RPMI8226 (cell line): ENCODE results near the gene HHIPL1.
A peak's percentile ranks its signal among the peaks of the same experiment; 100 is the strongest.

Experiments used
- DNase-seq: peaks from one replicate; pipeline ENCODE4 v3.0.0-alpha.2; 2015

Gene HHIPL1

DNA sequence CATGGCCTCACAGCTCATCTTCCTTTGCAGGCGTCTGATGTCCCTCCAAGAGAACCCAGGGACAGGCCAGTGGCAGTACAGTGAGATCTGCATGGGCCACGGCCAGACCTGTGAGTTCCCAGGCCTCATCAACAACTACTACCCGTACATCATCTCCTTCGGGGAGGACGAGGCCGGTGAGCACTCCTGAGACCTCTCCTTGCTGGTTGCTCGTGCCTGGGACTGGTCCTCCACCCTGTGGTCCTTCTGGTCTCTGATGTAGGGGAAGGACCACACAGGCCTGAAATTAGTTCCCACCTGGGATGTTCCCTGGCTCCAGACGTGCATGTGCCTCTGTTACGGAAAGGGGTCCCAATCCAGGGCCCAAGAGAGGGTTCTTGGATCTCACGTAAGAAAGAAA, 17.9 kb downstream of the HHIPL1 start:
- no peak for DNase-seq

DNA sequence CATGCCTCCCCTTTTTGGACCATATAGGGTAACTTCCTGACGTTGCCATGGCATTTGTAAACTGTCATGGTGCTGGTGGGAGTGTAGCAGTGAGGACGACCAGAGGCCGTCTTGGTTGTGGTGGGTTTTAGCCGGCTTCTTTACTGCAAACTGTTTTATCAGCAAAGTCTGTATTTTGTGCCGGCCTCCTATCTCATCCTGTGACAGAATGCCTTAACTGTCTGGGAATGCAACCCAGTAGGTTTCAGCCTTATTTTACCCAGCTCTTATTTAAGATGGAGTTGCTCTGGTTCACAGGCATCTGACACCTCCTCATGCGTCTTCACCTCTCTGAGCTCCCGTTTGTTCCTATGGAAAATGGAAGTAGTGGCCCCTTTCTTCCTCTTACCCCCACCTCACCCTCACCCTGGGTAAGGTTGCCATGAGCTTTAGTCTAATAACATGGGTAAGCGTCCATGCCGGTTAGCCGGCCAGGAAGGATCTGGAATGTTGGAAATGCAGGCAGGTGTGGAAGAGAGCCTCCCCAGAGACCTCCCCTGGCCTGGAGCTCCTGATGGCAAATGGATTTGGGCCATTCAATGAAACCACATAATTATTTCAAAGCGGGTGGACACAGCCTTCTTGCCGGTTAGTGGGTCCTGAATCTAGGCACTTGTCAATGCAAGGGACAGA, 18.6 kb downstream of the HHIPL1 start:
- DNase-seq, result no peak

DNA sequence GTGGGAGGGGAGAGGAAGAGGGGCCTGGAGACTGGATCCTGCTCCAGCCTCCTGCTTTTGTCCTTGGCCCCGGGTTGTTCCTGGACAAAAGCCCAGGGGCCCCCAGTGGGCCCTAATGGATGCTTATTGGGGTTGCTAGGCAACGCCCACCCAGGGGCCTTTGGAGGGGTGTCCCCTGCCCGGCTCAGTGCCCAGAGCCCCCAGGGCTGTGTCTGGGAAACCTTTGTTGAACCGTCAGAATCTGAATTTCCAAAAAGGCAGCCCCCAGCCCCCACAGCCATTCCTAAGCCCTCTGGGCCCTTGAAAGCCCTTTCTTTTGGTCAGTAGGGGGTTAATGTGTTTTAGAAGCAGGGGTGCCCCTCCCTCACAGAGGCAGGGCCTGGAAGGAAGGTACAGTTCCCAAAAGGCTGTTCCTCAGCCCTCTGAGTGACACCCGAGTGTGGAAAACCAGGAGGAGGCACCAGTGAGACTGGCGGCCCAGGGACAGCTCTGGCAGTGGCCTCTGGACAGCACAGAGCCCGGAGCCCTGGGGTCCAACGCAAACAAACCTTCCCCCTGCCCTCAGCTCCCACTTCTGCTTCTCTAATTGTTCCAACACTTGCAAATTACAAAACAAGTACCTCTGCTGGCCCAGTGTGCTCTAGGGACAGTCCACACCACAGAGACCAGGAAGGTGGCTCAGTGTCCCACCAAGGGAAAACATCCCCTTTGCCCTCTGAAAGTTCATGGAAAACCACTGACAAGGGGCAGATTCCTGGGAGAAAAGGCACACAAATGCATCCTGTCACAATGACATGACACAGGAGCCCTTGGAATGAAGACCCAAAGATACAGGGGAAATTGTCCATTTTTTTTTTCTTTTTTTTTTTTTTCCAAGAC, 19.4 kb downstream of the HHIPL1 start:
- no peak for DNase-seq

DNA sequence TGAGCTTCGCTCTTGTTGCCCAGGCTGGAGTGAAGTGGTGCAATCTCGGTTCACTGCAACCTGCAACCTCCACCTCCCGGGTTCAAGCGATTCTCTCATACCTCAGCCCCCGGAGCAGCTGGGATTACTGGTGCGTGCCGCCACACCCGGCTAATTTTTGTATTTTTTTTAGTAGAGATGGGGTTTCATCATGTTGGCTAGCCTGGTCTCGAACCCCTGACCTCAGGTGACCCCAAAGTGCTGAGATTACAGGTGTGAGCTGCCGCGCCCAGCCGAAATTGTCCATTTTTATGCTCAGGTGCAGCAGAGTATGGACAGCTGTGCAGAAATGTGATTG, 20.0 kb downstream of the HHIPL1 start:
- no peak for DNase-seq

DNA sequence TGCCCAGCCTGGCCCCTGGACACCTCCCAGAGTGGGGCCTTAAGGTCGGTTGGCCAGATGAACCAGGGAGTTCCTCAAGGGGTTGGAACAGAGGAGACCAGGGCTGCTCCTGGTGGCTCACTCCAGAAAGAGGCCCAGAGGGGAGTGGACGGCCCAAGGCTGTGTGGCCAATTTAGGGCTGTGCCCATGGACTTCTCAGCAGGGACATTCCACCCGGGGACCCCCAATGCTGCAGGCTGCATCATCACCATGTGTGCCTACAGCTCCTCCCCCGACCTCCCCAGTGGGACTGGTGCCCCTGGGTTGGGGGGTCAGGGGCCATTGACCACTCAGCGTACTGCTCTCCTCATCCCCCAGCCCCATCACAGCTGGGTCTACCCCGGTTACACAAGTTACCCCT, 21.6 kb downstream of the HHIPL1 start:
- DNase-seq, result no peak

DNA sequence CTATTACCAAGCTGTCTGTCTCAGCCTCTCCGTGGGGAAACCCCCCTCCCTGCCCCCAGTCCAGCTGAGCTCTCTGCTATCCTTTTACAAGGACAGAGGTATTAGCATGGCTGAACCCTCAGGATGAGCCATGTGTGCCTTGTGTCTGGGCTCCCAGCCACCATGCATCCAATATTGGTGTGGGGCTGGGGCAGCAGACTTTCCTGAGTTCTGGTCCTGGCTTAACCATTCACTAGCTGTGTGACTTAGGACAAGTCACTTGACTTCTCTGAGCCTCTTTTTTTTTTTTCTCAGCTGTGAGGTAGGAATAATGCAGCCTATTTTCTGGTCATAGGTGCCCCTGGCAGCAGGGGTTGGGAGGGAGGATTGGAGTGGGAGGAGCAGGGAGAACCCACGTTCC, 22.1 kb downstream of the HHIPL1 start:
- DNase-seq, result no peak

DNA sequence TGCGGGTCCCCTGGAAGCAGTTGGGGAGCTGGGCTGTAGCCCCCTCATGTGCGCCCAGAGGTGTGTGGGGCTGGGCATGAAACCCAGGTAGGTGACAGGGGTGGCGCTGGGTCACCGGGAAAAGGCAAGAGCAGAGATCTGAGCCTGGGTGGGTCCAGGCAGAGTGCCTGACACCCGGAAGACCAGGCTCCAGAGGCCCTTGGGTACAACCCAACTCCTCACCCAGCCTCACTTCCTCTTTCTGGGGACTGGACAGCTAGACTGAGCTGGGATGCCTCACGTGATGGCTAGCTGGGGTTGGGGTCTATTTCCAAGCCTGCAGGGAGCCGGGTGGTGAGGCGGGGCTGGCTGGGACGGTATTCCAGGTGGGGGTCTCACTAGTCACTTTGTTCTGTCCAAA, 22.9 kb downstream of the HHIPL1 start:
- DNase-seq, result peak; percentile 67

DNA sequence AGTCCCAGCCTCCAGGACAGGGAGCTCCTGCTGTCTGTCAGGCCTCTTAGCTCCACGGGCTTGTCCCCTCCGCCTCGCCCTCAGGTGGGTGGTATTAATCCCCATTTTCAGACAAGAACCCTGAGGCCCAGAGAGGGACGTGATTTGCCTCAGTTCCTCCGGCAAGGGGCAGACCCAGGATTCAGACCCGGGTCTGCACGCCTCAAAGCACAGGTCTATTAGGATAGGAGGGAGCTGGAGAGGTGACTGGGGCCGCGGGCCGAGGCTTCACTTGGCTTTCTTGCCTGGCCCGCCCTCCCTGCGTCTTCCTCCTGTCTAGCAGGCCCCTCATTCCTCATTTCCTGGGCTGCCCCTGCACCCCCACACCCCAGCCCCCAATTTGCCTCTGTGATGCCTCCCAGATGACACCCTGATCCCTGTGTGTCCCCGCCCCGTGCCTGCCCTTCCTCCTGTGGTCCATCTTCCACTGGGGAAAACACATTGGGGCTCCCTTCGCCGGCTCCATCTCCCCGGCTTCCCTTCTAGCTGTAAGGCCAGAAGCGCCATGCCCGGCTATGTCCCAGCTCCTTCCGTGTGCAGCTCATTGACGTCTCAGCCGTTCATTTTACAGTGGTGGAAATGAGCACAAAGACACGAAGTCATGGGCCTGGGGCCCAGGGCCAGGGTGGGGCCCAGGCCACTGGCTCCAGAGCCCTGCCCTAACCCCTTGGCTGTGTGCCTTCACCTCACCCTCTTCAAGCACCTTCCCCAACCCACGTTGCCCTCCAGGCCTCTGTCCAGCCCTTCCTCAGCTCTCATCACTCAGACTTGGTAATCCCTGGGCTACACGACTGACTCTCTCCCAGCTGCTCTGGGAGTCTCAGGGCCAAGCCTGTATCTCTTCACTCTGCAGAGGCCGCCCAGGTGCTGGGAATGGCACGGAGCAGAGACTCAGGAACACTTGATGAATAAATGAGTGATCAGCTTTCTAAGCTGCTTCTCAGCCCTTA, 23.7 kb downstream of the HHIPL1 start:
- no peak for DNase-seq

DNA sequence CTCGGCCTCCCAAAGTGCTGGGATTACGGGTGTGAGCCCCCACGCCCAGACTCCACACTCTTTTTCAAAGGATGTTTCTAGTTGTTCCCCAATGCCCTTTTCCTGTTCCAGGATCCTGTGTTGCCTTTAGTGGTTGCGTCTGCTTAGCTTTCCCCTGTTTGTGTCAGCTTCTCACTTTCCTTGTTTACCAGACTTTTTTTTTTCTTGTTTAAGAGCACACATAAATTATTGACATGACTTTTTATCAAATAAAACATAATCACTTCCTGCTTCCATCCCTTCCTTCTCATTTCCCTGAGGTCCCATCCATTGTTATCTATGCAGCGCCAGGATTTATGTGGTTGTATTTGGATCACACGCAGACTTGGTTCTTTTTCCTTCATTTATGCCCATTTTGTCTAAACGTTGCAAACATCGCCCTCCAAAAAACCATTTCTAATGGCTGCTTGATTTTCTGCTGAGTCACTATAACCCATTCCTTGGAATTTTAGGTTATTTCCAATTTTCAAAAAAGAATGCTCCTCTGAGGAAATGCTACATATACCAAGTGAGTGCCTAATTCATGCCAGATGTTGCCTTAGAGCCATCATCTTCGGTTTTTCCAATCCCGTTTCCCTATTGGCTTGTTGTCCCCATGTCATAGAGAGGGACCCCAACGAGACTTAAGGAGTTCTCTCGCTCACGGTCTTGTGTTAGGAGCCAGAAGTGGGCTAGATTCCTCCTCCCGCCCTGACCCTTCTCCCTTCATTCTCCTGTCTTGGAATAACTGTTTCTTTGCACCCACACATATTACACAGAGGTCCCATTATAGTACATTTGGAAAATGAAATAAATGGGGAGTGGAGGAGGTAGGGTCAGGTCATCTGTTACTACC, 25.7 kb downstream of the HHIPL1 start:
- no peak for DNase-seq

DNA sequence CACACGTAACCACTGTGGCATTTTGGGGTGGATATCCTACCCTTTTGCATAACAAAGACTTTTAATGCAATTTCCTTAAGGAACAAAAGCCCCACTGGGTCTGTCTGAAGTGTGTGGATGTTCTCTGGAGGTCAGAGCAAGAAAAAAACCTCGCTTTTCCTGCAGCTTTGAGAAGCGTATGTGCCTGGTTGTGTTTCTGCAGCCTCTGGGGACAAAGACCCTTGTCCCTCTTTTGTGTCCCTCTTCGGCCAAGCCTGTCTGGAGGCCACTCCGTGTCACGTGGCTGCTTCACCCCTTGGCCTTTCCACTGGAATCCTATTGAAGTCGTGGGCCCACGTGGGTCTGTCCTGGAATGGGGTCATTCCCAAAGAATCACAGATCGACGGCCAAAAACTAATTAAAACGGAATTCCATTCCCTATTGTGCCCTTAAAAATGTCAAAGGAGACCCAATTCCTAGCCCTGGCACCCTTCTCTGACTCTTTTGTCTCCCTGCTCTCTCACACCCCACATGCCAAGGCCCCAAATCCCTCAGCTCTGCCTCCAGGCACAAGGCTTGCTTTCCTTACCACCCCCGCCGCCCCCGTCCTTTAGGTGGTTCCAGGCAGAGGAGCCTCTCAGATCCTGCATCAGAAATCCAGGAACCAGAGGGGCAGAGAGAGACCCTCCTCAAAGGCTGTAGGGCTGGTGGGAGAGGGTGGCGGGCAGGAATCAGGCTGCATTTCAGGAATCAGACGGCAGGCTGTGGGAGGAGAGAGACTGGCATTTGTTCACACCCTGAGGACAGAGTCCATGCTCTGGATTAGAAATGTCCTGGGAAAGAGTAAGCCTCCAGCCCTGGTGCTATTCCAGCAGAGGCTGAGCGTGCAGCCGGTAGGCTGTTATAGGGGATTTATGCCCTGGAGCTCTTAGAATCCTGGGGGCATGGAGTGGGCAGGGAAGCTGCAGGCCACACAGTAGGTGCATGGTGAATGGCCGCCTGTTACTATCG, 26.6 kb downstream of the HHIPL1 start:
- DNase-seq, result no peak

DNA sequence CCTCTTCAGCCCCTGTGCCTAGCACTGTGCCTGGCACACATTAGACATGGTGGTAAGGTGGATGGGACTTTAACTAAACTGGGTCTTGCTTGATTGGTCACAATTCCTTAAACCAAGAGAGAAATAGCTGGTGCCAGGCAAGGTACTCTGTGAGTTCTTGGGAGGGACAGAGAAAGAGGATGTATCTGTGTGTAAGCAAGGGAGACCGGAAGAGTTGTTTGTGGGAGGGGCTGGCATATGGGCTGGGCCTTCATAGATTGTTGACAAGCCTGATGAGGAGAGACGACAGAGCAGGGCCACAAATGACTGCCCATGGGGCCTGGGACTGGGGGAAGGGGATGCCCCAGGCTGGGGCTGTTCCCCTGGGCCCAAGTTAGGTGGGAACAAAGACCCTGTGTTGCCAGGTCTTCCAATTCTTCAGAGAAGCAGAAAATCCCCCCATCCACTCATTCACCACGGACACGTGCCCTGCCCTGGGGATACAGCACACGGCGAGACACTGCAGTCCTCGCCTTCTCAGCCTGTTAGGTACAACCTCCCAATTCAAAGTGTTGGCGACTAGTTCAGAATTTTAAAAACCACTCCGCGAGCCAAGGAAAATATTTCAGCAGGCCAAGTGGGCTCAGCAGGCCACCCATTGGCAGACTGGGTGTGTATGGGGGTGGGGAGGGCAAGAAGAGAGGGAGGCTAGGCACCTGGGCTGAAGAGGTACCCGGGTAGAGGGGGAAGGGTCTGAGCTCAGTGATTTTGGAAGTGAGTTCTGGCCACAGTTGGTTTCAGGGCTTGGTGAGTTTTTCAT, 27.8 kb downstream of the HHIPL1 start:
- peak; percentile 56 for DNase-seq

DNA sequence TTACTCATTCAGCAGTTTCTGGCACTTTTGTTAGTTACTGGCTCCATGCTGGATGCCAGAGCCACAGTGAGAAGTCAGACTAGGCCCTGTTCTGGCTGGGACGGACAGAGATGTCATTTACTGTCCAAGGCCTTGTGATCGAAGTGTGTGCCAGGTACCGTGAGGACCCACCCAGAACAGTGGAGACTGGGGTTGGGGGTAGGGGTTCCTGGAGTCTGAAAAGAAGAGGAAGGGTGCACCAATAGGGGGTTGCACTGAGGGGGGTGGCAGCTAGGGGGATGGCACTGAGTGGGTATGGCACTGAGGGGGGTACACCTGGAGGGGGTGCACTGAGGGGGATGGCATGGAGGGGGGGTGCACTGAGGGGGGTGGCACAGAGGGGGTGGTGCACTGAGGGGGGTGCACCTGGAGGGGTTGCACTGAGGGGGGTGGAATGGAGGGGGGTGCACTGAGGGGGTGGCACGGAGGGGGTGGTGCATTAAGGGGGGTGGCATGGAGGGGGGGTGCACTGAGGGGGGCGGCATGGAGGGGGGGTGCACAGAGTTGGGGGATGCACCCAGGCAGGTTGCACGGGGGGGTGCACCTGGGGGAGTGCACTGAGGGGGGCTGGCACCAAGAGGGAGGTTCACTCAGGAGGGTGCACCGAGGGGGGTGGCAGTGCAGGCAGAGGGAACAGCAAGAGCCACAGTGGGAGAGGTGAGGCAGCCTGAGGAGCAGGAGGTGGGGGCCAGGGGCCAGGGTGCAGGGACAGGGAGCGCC, 28.6 kb downstream of the HHIPL1 start:
- DNase-seq, result no peak

DNA sequence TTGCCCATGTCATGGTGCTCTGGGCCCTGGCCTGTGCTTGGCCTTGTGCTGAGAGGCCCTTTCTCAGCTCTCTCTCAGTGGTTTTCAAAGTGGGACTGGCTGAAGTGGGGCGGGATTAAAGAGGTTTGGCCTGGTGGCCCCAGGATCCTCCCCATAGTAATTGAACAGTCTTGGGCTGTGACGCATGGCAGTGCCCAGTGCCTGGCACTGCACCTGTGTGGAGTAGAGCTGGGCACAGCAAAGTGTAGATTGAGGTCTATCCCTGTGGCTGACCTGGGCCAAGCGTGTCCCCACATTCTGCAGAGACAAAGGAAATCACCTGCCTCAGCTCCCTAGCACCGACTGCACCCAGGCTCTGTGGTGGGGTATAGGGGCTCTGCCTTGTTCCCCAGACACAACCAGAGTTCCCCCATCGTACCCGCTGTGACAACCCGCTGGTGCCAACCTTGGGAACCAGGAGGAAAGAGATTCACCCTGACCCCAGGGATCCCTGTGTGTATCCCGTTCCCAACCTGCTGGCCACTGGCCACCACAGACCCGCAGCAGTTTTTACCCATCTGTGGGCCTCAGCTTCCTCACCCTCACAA, 29.2 kb downstream of the HHIPL1 start:
- DNase-seq, result no peak

DNA sequence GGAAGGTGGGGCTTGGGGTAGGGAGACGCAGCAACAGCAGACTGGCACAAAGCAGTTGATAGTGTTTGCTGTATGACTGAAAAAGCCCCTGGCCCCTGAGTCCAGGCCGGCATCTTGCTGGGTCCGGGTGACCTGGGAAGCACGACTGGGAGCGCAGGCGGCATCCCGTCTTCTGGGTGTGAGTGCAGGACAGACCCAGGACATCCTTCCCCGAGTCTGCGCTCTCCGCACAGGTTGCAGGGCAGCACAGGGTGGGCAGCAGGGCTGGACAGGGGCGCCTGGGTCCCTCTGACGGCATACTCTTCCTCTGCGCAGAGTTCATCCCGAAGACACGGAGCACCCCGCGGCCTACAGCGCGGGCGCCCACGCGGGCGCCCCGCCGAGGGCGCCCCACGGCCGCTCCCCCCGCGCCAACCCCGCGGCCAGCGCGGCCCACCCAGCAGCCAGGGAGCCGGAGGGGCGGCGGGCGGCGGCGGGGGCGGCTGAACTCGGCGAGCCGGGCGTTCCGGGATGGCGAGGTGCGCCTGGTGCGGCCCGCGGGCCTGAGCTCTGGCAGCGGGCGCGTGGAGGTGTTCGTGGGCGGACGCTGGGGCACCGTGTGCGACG, 29.9 kb downstream of the HHIPL1 start:
- no peak for DNase-seq

DNA sequence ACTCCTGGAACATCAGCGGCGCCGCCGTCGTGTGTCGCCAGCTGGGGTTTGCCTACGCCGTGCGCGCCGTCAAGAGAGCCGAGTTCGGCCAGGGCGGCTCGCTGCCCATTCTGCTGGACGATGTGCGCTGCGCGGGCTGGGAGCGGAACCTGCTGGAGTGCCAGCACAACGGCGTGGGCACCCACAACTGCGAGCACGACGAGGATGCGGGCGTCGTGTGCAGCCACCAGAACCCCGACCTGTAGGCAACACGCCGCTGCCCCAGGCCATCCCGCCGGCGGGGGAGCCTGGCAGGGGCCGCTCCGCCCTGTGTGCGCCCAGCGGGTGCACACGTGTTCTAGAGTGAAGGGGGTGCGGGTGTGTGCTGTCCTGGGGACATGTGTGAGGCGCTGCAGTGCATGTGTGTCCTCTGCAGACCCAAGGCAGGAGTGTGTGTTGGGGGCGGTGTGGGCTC, 30.5 kb downstream of the HHIPL1 start:
- DNase-seq, result no peak

DNA sequence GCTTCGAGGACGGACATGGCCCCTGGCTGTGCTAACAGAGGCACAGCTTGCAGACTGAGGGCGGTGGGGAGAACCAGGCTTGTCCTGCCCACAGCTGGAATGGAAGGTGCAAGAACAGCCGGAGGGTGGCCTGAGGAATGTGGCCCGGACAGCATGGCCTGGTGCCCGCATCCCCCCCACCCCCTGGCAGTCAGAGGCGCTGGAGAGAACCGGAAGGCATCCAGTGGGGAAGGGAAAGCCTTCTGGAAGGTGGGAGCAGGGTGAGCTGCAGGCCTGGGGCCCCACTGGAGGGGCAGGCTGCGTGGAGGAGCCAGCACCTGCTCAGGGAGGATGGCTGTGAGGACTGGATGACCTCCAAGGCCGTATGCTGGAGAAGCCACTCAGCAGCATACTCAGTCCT, 31.0 kb downstream of the HHIPL1 start:
- DNase-seq, result no peak

DNA sequence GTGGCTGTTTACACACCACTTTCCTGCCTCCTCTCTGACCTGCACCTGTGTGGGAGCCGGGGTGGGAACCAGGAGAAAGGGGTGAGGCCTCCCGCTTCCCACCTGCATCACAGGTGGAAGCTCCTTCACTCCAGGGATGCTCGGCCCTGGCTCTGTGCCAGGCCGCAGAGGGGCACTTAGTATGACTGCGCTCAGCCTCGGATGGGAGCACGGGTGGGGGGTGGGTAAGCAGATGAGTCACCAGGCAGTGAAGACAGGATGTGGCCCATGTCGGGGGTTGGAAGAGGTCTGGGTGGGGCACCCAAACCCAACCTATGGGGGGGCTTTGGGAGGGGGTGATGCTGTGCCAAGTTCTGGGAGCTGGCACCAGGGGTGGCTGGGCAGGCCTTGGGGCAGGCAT, 31.7 kb downstream of the HHIPL1 start:
- peak; percentile 11 for DNase-seq
